Trophoblast cell (in vitro differentiated cells and primary cell): ENCODE results near the gene NR6A1.
A peak's percentile ranks its signal among the peaks of the same experiment; 100 is the strongest.

Source experiments
- DNase-seq, 2 donors: peaks; one replicate each; pipeline ENCODE4 v3.0.0-alpha.2; 2016
- H2AFZ ChIP-seq: 2 replicates; pipeline ENCODE4 v1.6.1; 2013; ENCODE audit warnings: low read length, moderate library complexity, mild to moderate bottlenecking; ENCODE audit not compliant: insufficient read depth, poor library complexity
- H2AK5ac ChIP-seq: 2 replicates; pipeline ENCODE4 v1.6.1; 2013; ENCODE audit warnings: mild to moderate bottlenecking, low read length
- H2BK120ac ChIP-seq: 2 replicates; pipeline ENCODE4 v1.6.1; 2013; ENCODE audit warnings: low read length, mild to moderate bottlenecking, moderate library complexity; ENCODE audit not compliant: insufficient read depth, poor library complexity
- H2BK12ac ChIP-seq: 2 replicates; pipeline ENCODE4 v1.6.1; 2013; ENCODE audit warnings: mild to moderate bottlenecking, low read length, moderate library complexity
- H2BK5ac ChIP-seq: 2 replicates; pipeline ENCODE4 v1.6.1; 2013; ENCODE audit warnings: low read length, low read depth, moderate library complexity, mild to moderate bottlenecking; ENCODE audit not compliant: poor library complexity
- H3K14ac ChIP-seq: 2 replicates; pipeline ENCODE4 v1.6.1; 2013; ENCODE audit warnings: mild to moderate bottlenecking, low read length
- H3K18ac ChIP-seq: 2 replicates; pipeline ENCODE4 v1.6.1; 2013; ENCODE audit warnings: mild to moderate bottlenecking, low read length
- H3K23ac ChIP-seq: 2 replicates; pipeline ENCODE4 v1.6.1; 2013; ENCODE audit warnings: low read length
- H3K27ac ChIP-seq: 2 replicates; pipeline ENCODE4 v1.5.1; 2013; ENCODE audit warnings: low read depth, mild to moderate bottlenecking, inconsistent platforms, low read length, moderate library complexity
- H3K27me3 ChIP-seq: 2 replicates; pipeline ENCODE4 v1.6.1; 2013; ENCODE audit warnings: inconsistent platforms, mild to moderate bottlenecking, low read length, moderate library complexity; ENCODE audit not compliant: insufficient read depth
- H3K36me3 ChIP-seq, 2 experiments: 1 replicate in 1 of 2; 2 replicates in 1 of 2; pipeline ENCODE4 v1.6.1; 2013; ENCODE audit warnings: low read length in 2 of 2, mild to moderate bottlenecking in 2 of 2, moderate library complexity in 1 of 2; ENCODE audit not compliant: insufficient read depth in 2 of 2, control insufficient read depth in 1 of 2
- H3K4ac ChIP-seq: 2 replicates; pipeline ENCODE4 v1.6.1; 2013; ENCODE audit warnings: low read depth, mild to moderate bottlenecking, low read length, moderate library complexity
- H3K4me1 ChIP-seq, 2 experiments: 1 replicate in 1 of 2; 2 replicates in 1 of 2; pipeline ENCODE4 v1.6.1; 2013; ENCODE audit warnings: low read length in 2 of 2, mild to moderate bottlenecking in 2 of 2, moderate library complexity in 1 of 2; ENCODE audit not compliant: insufficient read depth in 2 of 2, control insufficient read depth in 1 of 2
- H3K4me2 ChIP-seq: 2 replicates; pipeline ENCODE4 v1.6.1; 2013; ENCODE audit warnings: inconsistent platforms, mild to moderate bottlenecking, low read length, moderate library complexity
- H3K4me3 ChIP-seq: 2 replicates; pipeline ENCODE4 v1.5.1; 2013; ENCODE audit warnings: mild to moderate bottlenecking, low read depth, low read length, inconsistent platforms
- H3K79me1 ChIP-seq: one replicate; pipeline ENCODE4 v1.6.1; 2013; ENCODE audit warnings: low read length
- H3K79me2 ChIP-seq: 2 replicates; pipeline ENCODE4 v1.6.1; 2013; ENCODE audit warnings: low read length, mild to moderate bottlenecking; ENCODE audit not compliant: control insufficient read depth, insufficient read depth, poor library complexity
- H3K9ac ChIP-seq: 2 replicates; pipeline ENCODE4 v1.6.1; 2013; ENCODE audit warnings: mild to moderate bottlenecking, low read length
- H3K9me3 ChIP-seq: 2 replicates; pipeline ENCODE4 v1.6.1; 2013; ENCODE audit warnings: low read depth, mild to moderate bottlenecking, control low read depth, inconsistent platforms, low read length; ENCODE audit not compliant: insufficient read depth
- H4K12ac ChIP-seq: 2 replicates; pipeline ENCODE4 v1.6.1; 2013; ENCODE audit warnings: low read depth, mild to moderate bottlenecking, low read length, moderate library complexity
- H4K8ac ChIP-seq: 2 replicates; pipeline ENCODE4 v1.6.1; 2013; ENCODE audit warnings: low read depth, mild to moderate bottlenecking, low read length, moderate library complexity
- H4K91ac ChIP-seq: one replicate; pipeline ENCODE4 v1.6.1; 2013; ENCODE audit warnings: low read depth, mild to moderate bottlenecking, low read length, moderate library complexity
- WGBS: extraction: QIAGEN DNeasy Blood & Tissue Kit; methylation state at CpG from one replicate; pipeline ENCODE4 v1.1.7; 2013; ENCODE audit warnings: missing lambda C conversion rate; ENCODE audit not compliant: insufficient read length, insufficient coverage; ENCODE audit errors: extremely low coverage; 5-methylcytosine and 5-hydroxymethylcytosine counted together

Gene NR6A1

DNA sequence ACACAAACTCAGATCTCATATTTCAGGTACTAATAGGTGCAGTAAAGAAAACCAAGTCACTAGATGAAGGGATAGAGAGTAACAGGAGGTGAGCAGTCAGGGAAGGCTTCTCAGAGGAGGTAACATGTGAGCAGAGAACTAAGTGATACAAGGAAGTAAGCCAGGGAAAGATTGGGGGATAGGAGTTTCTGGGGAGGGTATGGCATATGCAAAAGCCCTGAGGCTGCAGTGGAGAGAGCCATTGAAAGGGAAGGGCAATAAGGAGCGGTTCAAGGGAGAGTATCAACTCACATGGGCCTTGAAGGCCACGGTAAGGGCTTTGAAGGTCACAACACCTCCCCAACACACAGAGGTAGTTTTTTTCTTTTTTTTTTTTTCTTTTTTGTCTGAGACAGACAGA lies 12.7 kb upstream of the NR6A1 start:
- Histone ChIP-seq H3K79me1 (peaks cover 13% of the 10 kb centered on the region), H2AFZ (no peak overlapping the region), H2BK5ac (no peak overlapping the region), H3K4me1 (peaks cover 10 to 15% of the 10 kb centered on the region in 2 experiments), H4K12ac (no peak overlapping the region), H2BK12ac (no peak overlapping the region), H2BK120ac (no peak overlapping the region), H3K4me3 (no peak overlapping the region), H3K18ac (no peak overlapping the region), H3K4me2 (no peak overlapping the region), H4K8ac (no peak overlapping the region), H3K23ac (no peak overlapping the region), H3K79me2 (peaks cover under 1% of the 10 kb centered on the region), H3K27ac (no peak overlapping the region), H3K14ac (no peak overlapping the region), H3K4ac (no peak overlapping the region), H4K91ac (no peak overlapping the region), H3K9me3 (no peaks in the 10 kb centered on the region), H2AK5ac (no peak overlapping the region), H3K36me3 (peaks cover 11 to 19% of the 10 kb centered on the region in 2 experiments), H3K27me3 (no peaks in the 10 kb centered on the region), H3K9ac (no peak overlapping the region)
- no peak for DNase-seq
- WGBS = no CpG with 5 or more reads among the region's 2 CpGs

DNA sequence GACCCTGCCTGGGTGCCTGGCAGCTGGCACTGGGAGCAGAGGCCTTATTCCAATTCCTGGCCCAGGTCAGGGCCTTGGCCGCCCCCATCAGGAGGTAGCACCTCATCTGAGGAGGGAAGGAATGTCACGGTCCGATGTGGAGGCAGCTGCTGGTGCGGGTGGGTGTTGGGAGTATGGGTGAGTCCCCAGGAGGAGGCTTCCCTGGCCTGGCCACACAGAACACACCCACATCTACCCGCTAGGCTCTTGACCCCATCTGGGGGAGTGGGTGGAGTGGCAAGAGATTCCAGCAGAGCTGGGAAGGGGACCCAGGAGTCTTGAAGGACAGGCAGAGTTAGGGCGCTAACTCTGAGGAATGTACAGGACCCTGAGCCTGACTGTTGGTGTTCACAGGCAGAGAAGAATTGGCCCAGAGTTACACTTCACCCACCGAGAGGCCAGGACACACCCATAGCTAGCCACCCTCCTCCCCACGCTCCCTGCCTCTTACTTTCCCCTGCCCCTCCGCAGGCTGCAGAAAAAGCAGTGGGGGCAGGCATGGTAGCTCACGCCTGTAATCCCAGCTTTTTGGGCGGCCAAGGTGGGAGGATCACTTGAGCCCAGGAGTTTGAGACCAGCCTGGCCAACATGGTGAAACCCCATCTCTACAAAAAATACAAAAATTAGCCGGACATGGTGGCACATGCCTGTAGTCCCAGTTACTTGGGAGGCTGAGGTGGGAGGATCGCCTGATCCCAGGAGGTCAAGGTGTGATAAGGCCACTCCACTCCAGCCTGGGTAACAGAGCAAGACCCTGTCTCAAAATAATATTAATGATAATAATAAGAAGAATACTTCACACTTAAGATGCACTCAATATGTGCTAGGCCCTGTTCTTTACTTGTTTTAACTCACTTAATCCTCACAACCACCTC lies 11.8 kb upstream of the NR6A1 start:
- H4K91ac ChIP-seq = no peak overlapping the region
- H3K23ac ChIP-seq = no peak overlapping the region
- no peak overlapping the region for H4K8ac ChIP-seq
- no peak overlapping the region for H3K27ac ChIP-seq
- no peaks in the 10 kb centered on the region for H3K27me3 ChIP-seq
- peak overlapping the region; percentile 24 for H3K18ac ChIP-seq
- peaks cover 14 to 17% of the 10 kb centered on the region in 2 experiments for H3K4me1 ChIP-seq
- no peak overlapping the region for H4K12ac ChIP-seq
- H3K14ac ChIP-seq = peak overlapping the region; percentile 19
- WGBS = no CpG with 5 or more reads among the region's 13 CpGs
- H3K4me2 ChIP-seq = no peak overlapping the region
- no peak overlapping the region for H3K9ac ChIP-seq
- peak overlapping the region; percentile 38 for H2AK5ac ChIP-seq
- no peaks in the 10 kb centered on the region for H3K9me3 ChIP-seq
- H3K79me2 ChIP-seq = peaks cover 2% of the 10 kb centered on the region
- H3K4me3 ChIP-seq = no peak overlapping the region
- no peak for DNase-seq
- no peak overlapping the region for H2BK5ac ChIP-seq
- H3K4ac ChIP-seq = no peak overlapping the region
- peak overlapping the region; percentile 37 for H2BK12ac ChIP-seq
- peaks cover 17% of the 10 kb centered on the region for H3K79me1 ChIP-seq
- H2BK120ac ChIP-seq = peak overlapping the region; percentile 4
- H3K36me3 ChIP-seq = peaks cover 11 to 15% of the 10 kb centered on the region in 2 experiments
- H2AFZ ChIP-seq = no peak overlapping the region

- H2BK12ac ChIP-seq = peak overlapping the region; percentile 37
- no peak overlapping the region for H3K4ac ChIP-seq
- DNase-seq = no peak
- no peak overlapping the region for H2AFZ ChIP-seq
- no peak overlapping the region for H2BK5ac ChIP-seq
- no peak overlapping the region for H4K8ac ChIP-seq
- no peak overlapping the region for H2BK120ac ChIP-seq
- peak overlapping the region; percentile 38 for H2AK5ac ChIP-seq
- H3K14ac ChIP-seq = peak overlapping the region; percentile 19
- H3K27ac ChIP-seq = no peak overlapping the region
- H3K9me3 ChIP-seq = no peaks in the 10 kb centered on the region
- no peak overlapping the region for H3K4me3 ChIP-seq
- H3K36me3 ChIP-seq = peaks cover 5 to 10% of the 10 kb centered on the region in 2 experiments
- H3K9ac ChIP-seq = no peak overlapping the region
- H4K12ac ChIP-seq = no peak overlapping the region
- peaks cover 16 to 20% of the 10 kb centered on the region in 2 experiments for H3K4me1 ChIP-seq
- no CpG with 5 or more reads among the region's 3 CpGs for WGBS
- peak overlapping the region; percentile 38 for H3K18ac ChIP-seq
- no peaks in the 10 kb centered on the region for H3K27me3 ChIP-seq
- peaks cover 22% of the 10 kb centered on the region for H3K79me1 ChIP-seq
- H3K79me2 ChIP-seq = peaks cover 6% of the 10 kb centered on the region
- H3K4me2 ChIP-seq = no peak overlapping the region
- H3K23ac ChIP-seq = no peak overlapping the region
- no peak overlapping the region for H4K91ac ChIP-seq
These were observed 11.0 kb upstream of the NR6A1 start for GRCh38 chr9:124781967-124782660.

DNA sequence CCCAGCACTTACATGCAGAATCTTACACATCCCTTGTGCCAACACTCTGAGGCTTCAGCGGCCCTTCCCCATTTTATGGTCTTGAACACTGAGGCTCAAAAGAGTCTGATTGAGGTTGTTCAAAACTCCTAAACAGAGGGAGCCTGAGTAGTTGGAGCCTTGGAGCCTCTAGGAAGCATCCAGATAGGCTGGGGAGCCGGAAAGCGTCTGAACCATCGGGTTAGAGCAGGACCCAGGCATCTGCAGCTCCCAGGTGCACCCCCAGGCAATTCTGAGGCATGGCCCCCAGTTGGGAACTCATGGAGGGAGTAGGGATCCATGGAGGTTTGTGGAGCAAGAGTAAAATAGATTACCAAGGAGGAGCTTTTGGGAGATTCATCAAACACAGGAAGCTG lies 9.6 kb upstream of the NR6A1 start:
- no CpG with 5 or more reads among the region's 4 CpGs for WGBS
- Histone ChIP-seq H4K91ac (peak overlapping the region; percentile 77), H3K4ac (no peak overlapping the region), H2BK120ac (no peak overlapping the region), H3K14ac (no peak overlapping the region), H3K4me3 (no peak overlapping the region), H3K4me2 (no peak overlapping the region), H2AFZ (no peak overlapping the region), H3K36me3 (peaks cover 0 to 5% of the 10 kb centered on the region in 2 experiments), H3K27me3 (no peaks in the 10 kb centered on the region), H3K9me3 (no peaks in the 10 kb centered on the region), H3K4me1 (peaks cover 21 to 24% of the 10 kb centered on the region in 2 experiments), H3K9ac (no peak overlapping the region), H3K79me2 (peaks cover 9% of the 10 kb centered on the region), H4K12ac (no peak overlapping the region), H2BK12ac (peak overlapping the region; percentile 80), H3K79me1 (peaks cover 29% of the 10 kb centered on the region), H3K23ac (no peak overlapping the region), H3K27ac (no peak overlapping the region), H4K8ac (no peak overlapping the region), H2BK5ac (no peak overlapping the region), H3K18ac (no peak overlapping the region), H2AK5ac (no peak overlapping the region)
- DNase-seq = no peak
